ENCODE measurements around the gene EZR.
"Not testable (repeated sequence)": the region's sequence is repeated elsewhere in the genome, so short reads cannot be mapped to it uniquely, and the experiment has no call there.

Gene EZR

GRCh38 chr6:158840465-158840864 is 21.3 kb upstream of the EZR start:
- DNase-seq: no peak

- DNase-seq: no peak
Observed at GRCh38 chr6:158839796-158840195, 20.6 kb upstream of the EZR start.

- DNase-seq: not testable (repeated sequence)
Observed at GRCh38 chr6:158838790-158839189, 19.6 kb upstream of the EZR start.

GRCh38 chr6:158837684-158838625 is 18.8 kb upstream of the EZR start:
- DNase-seq: no peak

- no peak for DNase-seq
Observed at GRCh38 chr6:158836625-158837311, 17.6 kb upstream of the EZR start.

GRCh38 chr6:158835616-158836221 is 16.6 kb upstream of the EZR start:
- no peak for DNase-seq

- DNase-seq: no peak
Observed at GRCh38 chr6:158834675-158835385, 15.7 kb upstream of the EZR start.

GRCh38 chr6:158832807-158833206 is 13.6 kb upstream of the EZR start:
- DNase-seq: not testable (repeated sequence)

- DNase-seq: no peak
Observed at GRCh38 chr6:158832026-158832425, 12.9 kb upstream of the EZR start.

- DNase-seq: no peak
Observed at GRCh38 chr6:158831571-158831970, 12.4 kb upstream of the EZR start.

- no peak for DNase-seq
Observed at GRCh38 chr6:158830736-158831135, 11.6 kb upstream of the EZR start.

GRCh38 chr6:158828807-158829206 is 9.6 kb upstream of the EZR start:
- no peak for DNase-seq

- no peak for DNase-seq
Observed at GRCh38 chr6:158826819-158827501, 7.8 kb upstream of the EZR start.

GRCh38 chr6:158825951-158826306 is 6.8 kb upstream of the EZR start:
- no peak for DNase-seq

GRCh38 chr6:158825038-158825950 is 6.1 kb upstream of the EZR start:
- DNase-seq: no peak

GRCh38 chr6:158823616-158824015 is 4.4 kb upstream of the EZR start:
- DNase-seq: not testable (repeated sequence)

- DNase-seq: peak; percentile 20
Observed at GRCh38 chr6:158819977-158820622, 932 bp upstream of the EZR start.

- DNase-seq: no peak
Observed at GRCh38 chr6:158818581-158819212, 471 bp downstream of the EZR start.

GRCh38 chr6:158817728-158818580 is 1.2 kb downstream of the EZR start:
- peak; percentile 62 for DNase-seq

Data from kidney glomerular epithelial cell (primary cell).